ENCODE results near the gene TRRAP. TPM values are rescaled to one million over a fixed set of nuclear protein-coding genes. Genes with fewer than 3 reads are reported as not detected.
A peak's percentile ranks its signal among the peaks of the same experiment; 100 is the strongest.
"Not testable (repeated sequence)": the region's sequence is repeated elsewhere in the genome, so short reads cannot be mapped to it uniquely, and the experiment has no call there.

TRRAP gene
- total RNA-seq, 1 experiment from 2014 or later: 55.8 TPM

DNA sequence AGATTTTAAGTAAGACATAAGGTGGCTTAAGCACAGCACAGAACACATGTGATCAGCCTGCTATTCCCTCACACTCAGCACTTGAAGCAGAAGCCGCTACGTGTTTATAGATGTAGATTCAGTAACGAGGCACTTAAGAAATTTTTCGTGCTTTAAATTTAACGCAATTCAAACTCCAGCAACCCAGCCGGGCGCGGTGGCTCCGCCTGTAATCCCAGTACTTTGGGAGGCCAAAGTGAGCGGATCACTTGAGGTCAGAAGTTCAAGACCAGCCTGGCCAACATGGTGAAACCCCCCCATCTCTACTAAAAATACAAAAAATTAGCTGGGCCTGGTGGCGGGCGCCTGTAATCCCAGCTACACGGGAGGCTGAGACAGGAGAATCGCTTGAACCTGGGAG lies 167.9 kb downstream of the TRRAP start:
- peaks cover 76% of the 10 kb centered on the region; the same call in 1 of the 2 replicates for H3F3A ChIP-seq (ENCODE audit: insufficient read depth, low read depth)
- H3K9me3 ChIP-seq (ENCODE audit: insufficient read depth, low read depth); H3K4me2 ChIP-seq; H3K9me2 ChIP-seq (ENCODE audit: insufficient read depth); DNase-seq; BruUV-seq (replicated peaks); H3K27ac ChIP-seq; H2AFZ ChIP-seq; H3K4me3 ChIP-seq; intact Hi-C loops (cut with micrococcal nuclease; ENCODE audit: unreplicated experiment); H3K27me3 ChIP-seq (ENCODE audit: insufficient read depth, low read depth); CTCF ChIA-PET: not testable (repeated sequence)
- peaks cover 16% of the 10 kb centered on the region; the same call in 1 of the 2 replicates for H3K79me2 ChIP-seq (ENCODE audit: low read depth)
- peaks cover 62% of the 10 kb centered on the region for H3K36me3 ChIP-seq (ENCODE audit: low read depth)
- H4K20me1 ChIP-seq (ENCODE audit: insufficient read depth): peaks cover 10% of the 10 kb centered on the region; the same call in 1 of the 2 replicates
- H3K4me1 ChIP-seq (replicated peaks; ENCODE audit: insufficient read depth): peaks cover 13% of the 10 kb centered on the region
- POLR2A ChIA-PET (ENCODE audit: unreplicated experiment): interaction anchor here (0.6 kb wide), 1 partner anchor 425 kb away, joined by 7 read pairs; no protein-coding TSS in a partner anchor

DNA sequence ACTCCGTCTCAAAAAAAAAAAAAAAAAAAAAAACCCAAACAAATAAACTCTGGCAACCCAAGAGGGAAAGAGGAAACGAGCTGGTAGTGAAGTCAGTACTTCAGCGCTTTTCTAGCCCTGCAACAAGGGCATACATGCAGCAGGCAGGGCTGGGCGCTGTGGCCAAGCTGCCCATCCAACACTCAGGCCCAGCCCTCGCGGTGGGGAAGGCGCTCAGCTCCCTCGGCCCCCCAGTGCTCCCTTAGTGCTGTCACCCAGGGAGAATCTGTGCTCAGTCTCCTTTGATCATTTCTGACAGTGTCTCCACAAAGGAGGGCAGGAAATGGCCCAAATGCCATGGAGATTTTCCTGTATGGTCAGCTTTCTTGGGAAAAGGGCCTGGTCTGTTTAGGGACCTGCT lies 168.4 kb downstream of the TRRAP start:
- Histone ChIP-seq H3K9me3 (ENCODE audit: insufficient read depth, low read depth) (no peaks in the 10 kb centered on the region), H3K4me1 (replicated peaks; ENCODE audit: insufficient read depth) (peaks cover 18% of the 10 kb centered on the region), H4K20me1 (ENCODE audit: insufficient read depth) (peaks cover 10% of the 10 kb centered on the region; the same call in 1 of the 2 replicates), H3F3A (ENCODE audit: insufficient read depth, low read depth) (peaks cover 76% of the 10 kb centered on the region; the same call in 1 of the 2 replicates), H2AFZ (no peak overlapping the region), H3K4me3 (no peak overlapping the region), H3K4me2 (no peak overlapping the region), H3K27ac (0 out of 2 replicates have a peak overlapping the region, but pooled peaks have one; percentile 11), H3K9me2 (ENCODE audit: insufficient read depth) (no peaks in the 10 kb centered on the region), H3K27me3 (ENCODE audit: insufficient read depth, low read depth) (no peaks in the 10 kb centered on the region), H3K36me3 (ENCODE audit: low read depth) (peaks cover 62% of the 10 kb centered on the region), H3K79me2 (ENCODE audit: low read depth) (peaks cover 16% of the 10 kb centered on the region; the same call in 1 of the 2 replicates)
- no TSS peak for BruUV-seq (replicated peaks)
- DNase-seq: no peak
- intact Hi-C loops (cut with micrococcal nuclease; ENCODE audit: unreplicated experiment): no loop called here
- ChIA-PET CTCF (no interaction called here), POLR2A (ENCODE audit: unreplicated experiment) (interaction anchor here (0.6 kb wide), 1 partner anchor 425 kb away, joined by 7 read pairs; no protein-coding TSS in a partner anchor)
- TF ChIP-seq, protein P1, sequence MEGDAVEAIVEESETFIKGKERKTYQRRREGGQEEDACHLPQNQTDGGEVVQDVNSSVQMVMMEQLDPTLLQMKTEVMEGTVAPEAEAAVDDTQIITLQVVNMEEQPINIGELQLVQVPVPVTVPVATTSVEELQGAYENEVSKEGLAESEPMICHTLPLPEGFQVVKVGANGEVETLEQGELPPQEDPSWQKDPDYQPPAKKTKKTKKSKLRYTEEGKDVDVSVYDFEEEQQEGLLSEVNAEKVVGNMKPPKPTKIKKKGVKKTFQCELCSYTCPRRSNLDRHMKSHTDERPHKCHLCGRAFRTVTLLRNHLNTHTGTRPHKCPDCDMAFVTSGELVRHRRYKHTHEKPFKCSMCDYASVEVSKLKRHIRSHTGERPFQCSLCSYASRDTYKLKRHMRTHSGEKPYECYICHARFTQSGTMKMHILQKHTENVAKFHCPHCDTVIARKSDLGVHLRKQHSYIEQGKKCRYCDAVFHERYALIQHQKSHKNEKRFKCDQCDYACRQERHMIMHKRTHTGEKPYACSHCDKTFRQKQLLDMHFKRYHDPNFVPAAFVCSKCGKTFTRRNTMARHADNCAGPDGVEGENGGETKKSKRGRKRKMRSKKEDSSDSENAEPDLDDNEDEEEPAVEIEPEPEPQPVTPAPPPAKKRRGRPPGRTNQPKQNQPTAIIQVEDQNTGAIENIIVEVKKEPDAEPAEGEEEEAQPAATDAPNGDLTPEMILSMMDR (conservative IDR thresholded peaks at IDR 0.05): no peak
- TF ChIP-seq EZH2 (IDR thresholded peaks at IDR 0.05; ENCODE audit: low read depth): no peak

DNA sequence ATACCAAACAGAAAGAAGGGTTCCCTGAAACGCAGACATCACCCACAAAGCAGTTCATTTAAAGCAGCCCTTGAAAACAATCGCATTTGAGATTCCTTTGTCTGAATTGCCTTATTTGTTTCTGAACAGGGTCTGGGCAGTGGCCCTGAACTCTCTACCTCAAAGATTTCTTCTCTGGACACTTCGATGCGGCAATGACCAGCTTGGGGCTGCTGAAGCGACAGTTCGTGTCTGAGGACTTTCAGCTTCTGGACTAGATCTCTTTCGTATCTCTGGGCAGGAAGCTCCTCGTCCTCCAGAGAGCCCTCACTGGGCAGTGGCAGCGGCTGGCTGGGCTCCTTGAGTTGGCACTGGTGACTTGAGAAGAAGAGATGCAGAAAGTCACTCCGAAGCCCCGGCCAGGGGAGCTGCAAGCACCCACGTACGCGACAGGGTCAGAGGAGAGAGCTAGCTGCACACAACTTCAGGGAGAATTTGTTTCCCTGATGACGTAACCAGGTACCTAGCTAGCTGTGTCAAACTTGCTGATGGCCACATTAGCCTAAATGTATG lies 169.3 kb downstream of the TRRAP start:
- Histone ChIP-seq H3K9me2 (ENCODE audit: insufficient read depth) (no peaks in the 10 kb centered on the region), H2AFZ (no peak overlapping the region), H3K4me2 (no peak overlapping the region), H4K20me1 (ENCODE audit: insufficient read depth) (peaks cover 3% of the 10 kb centered on the region; the same call in 1 of the 2 replicates), H3K27ac (0 out of 2 replicates have a peak overlapping the region, but pooled peaks have one; percentile 11), H3K4me1 (replicated peaks; ENCODE audit: insufficient read depth) (peaks cover 18% of the 10 kb centered on the region), H3K9me3 (ENCODE audit: insufficient read depth, low read depth) (no peaks in the 10 kb centered on the region), H3K27me3 (ENCODE audit: insufficient read depth, low read depth) (no peaks in the 10 kb centered on the region), H3F3A (ENCODE audit: insufficient read depth, low read depth) (peaks cover 74% of the 10 kb centered on the region; the same call in 1 of the 2 replicates), H3K36me3 (ENCODE audit: low read depth) (peaks cover 63% of the 10 kb centered on the region), H3K79me2 (ENCODE audit: low read depth) (peaks cover 18% of the 10 kb centered on the region; the same call in 1 of the 2 replicates), H3K4me3 (no peak overlapping the region)
- DNase-seq: no peak
- ChIA-PET CTCF (no interaction called here), POLR2A (ENCODE audit: unreplicated experiment) (interaction anchor here (0.6 kb wide), 1 partner anchor 11 kb away, joined by 3 read pairs; no protein-coding TSS in a partner anchor)
- BruUV-seq (replicated peaks): no TSS peak
- intact Hi-C loops (cut with micrococcal nuclease; ENCODE audit: unreplicated experiment): no loop called here
- TF ChIP-seq, protein P1 (conservative IDR thresholded peaks at IDR 0.05): no peak
- no peak for TF ChIP-seq EZH2 (IDR thresholded peaks at IDR 0.05; ENCODE audit: low read depth)
